HG03060 (cell line): Measurements from ENCODE around the gene REX1BD.
A peak's percentile ranks its signal among the peaks of the same experiment; 100 is the strongest.

Experiments
- ATAC-seq: cut with Tn5 transposase; IDR thresholded peaks from one replicate; pipeline ENCODE4 v1.9.1; 2021; ENCODE audit warnings: low read depth, moderate number of reproducible peaks; ENCODE audit not compliant: unreplicated experiment

The REX1BD gene

DNA sequence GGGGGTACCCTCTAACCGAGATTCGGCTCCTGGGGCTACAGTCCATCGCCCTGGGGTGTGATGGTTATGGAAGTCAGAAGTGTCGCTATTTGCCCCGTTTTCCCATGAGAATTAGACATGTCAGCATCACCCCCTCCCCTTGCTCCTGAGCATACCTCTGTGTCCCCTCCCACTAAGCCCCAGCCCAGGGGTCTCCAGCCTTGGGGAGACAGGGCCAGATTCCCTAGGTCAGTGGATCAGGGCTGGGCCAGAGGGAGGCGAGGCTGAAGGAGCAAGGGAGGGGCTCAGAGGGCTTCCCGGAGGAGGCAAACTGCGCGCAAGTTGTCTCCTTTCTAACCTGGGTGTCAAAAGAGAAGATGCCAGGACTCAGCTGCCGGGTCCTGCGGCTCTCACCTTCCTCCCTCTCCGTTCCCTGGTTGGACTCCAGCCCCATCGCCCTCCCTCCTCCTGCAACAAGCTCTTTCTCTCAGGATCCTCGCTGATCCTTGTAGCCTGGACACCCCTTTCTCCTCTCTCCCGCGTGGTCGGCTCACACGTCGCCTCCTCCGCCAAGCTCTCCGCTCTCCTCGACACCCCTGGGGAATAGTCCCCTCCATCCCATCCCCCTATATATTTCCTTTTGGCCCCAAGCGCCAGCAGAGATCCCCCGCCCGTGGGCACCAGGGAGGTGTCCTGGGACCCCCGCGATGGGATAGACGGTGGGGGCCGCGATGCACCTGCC lies 23.6 kb downstream of the REX1BD start:
- ATAC-seq: no peak

GRCh38 chr19:18612772-18613588 lies 24.4 kb downstream of the REX1BD start, which contains the start of gene TMEM59L:
Gene TMEM59L (plus strand): TSS chr19:18612870. CDS start chr19:18612959, 89 bp downstream.
- no peak for ATAC-seq

DNA sequence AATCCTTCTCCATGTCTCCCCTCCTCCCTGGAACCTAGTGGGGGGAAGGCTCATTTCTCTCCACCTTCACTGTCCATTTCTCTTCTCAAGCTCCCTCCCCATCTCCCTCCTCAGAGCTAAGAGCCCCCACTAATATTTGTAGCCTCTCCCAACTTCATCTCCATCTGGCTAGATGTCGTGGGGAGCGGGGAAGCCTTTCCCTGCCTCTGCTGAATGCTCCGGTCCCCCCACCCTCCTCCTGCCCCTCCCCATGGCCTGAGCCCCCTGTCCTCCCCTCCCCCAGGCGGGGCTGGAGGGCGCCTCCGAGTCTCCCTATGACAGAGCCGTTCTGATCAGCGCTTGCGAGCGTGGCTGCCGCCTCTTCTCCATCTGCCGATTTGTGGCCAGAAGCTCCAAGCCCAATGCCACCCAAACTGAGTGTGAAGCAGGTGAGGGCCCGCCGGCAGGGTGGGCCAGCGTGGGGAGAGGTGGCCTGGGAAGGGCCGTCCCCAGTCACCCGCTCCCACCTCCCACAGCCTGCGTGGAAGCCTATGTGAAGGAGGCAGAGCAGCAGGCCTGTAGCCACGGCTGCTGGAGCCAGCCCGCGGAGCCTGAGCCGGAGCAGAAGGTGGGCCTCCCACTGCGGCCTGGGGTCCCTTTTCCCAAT lies 25.1 kb downstream of the REX1BD start:
- no peak for ATAC-seq

GRCh38 chr19:18616023-18616422 lies 27.4 kb downstream of the REX1BD start:
- no peak for ATAC-seq

- no peak for ATAC-seq
Measured at GRCh38 chr19:18617562-18617961, 29.0 kb downstream of the REX1BD start.

DNA sequence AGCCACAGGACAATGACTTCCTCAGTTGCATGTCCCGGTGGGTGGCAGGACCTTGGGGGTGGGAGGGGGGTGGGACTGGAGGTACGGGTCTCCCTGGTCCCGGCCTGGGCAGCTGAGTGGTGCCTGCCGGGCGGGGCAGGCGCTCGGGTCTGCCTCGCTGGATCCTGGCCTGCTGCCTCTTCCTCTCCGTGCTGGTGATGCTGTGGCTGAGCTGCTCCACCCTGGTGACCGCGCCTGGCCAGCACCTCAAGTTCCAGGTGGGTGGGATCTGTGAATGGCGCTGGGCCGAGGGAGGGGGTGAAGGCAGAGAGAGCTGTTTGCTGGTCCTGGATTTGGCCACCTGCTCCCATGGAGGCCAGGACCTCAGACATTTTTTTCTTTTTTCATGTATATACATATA lies 29.6 kb downstream of the REX1BD start:
- ATAC-seq: no peak

GRCh38 chr19:18620311-18620710 lies 31.7 kb downstream of the REX1BD start:
- ATAC-seq: no peak

- ATAC-seq: no peak
Measured at GRCh38 chr19:18620902-18621301, 32.3 kb downstream of the REX1BD start.

DNA sequence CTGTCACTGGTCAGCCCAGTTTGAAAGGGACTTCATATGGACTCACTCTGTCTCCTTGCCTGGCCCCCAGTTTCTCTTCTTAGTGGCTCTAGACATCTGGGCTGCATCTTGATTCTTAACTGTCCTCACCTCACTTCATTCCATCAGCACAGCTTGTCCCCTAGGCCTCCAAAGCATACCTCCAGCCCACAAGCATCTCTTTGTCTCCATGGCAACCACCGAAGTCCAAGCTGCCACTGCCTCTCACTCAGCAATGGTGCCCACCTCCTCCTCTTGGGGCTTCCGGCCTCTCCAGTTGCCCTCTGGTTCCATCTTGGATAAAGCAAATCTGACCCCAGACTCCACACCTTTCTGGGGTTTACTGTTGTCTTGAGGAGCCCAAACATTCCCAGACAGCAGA lies 38.3 kb downstream of the REX1BD start:
- no peak for ATAC-seq

GRCh38 chr19:18629166-18630088 lies 40.8 kb downstream of the REX1BD start:
- no peak for ATAC-seq

- no peak for ATAC-seq
Measured at GRCh38 chr19:18633321-18633720, 44.7 kb downstream of the REX1BD start.

DNA sequence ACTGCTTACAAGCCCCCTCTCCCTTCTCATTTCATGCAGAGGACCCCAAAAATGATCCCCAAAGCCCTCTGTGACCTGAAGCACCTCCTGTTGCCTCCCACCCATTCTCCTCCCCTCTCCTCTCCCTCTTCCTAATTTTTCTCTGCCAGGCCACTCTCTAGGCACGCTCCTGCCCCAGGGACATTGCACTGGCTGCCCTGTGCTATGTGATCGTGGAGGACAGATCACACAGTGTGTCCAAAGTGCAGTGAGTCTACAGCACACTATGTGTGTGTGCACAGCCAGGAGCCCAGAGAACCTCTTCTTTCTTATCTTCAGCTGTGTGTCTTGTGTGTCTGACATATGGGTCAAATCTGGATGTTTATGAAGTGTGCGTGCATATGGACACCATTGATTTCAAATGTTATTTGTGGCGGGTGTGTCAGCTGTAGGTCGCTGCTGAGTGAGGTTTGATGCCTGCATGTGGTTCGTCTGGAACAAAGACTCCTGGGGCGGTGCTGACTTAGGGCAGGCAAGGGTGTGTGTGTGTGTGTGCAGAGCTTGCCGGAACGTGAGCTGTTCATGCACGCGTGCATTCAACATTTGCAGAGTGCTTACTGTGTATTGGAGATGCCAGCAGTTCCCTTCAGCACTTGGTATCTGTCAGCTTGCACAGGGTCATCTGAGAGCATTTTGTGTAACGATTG lies 46.2 kb downstream of the REX1BD start:
- ATAC-seq: no peak

DNA sequence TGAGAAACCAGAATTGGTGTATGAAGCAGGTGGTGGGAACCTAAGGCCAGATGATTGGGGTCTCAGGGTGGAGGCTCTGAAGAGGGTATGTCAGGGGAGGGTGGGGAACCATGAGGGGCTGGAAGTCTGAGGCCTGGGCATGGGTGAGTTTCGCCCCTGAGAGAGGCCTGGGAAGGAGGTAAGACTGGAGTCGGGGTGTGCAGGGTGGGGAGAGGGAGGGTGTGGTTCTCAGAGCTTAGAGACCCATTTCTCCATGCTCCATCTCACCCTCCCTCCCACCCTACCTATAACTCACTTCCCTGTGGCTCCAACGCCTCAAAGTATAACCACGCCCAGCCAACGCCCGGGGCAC lies 47.2 kb downstream of the REX1BD start:
- no peak for ATAC-seq

DNA sequence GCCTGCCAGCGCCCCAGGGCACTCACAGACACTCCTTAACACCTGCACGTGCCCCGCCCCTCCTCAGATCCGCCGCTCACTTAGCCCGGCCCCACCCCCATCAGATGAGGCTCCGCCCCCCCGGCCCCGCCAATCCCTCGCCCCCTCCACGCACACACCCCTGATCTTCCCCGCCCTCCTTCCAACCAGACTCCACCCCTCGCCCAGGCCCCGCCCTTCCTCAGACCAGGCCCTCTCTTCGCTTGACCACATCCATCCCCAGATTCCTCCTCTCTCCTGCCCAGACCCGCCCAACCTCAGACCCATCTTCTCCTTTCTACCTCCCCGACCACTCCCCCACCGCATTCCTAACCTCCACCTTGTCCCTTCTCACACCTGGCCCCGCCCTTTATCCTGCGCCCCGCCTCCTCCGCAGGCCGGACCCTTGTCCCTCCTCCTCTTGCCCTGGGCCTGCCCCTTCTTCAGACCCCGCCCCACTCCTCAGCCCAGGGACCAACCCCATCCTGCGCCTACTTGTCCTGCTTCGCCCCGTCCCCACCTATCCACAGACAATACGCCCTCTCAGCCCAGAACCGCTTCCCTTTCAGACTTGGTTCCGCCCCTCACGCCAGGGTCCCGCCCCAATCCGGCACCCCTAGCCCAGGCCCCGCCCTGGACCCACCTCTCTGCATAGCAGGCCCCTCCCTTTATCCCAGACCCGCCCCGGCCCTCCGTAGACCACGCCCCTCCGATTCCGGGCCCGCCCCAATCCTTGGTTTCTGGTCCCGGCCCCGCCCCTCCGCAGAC lies 47.8 kb downstream of the REX1BD start:
- peak; percentile 66 for ATAC-seq

DNA sequence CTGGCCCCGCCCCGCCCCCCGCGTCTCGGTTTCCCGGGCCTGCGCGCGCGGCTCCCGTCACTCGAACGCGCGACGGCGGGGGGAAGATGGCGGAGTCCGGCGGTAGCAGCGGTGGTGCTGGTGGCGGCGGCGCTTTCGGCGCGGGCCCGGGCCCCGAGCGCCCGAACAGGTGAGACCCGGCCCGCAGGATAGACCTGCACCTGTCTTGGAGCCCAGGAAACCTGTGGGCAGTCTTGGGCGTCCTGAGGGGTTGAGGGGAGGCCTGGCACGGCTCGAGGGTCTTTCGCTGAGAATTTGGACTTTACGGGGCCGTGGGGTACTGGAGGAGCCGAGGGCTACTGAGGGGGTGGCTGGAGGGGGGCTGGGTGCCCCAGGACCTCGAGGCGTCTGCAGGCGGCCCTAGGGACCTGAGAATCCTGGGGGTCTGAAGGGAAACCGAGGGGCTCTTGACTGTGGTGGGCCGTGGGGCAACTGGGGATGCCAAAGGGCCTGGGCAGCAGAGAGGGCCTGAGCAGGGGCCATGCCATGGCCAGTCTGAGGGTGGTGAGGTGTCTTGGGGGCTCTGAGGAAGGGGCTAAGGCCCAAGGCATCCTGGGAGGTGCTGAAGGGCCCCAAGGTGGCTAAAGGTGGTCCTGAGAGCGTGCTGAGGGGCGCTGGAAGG lies 48.5 kb downstream of the REX1BD start, which contains the start of gene KLHL26:
Gene KLHL26 (plus strand): TSS at position 60 of the 661 bp plus-strand sequence. CDS start 27 bp downstream, at position 87.
- no peak for ATAC-seq

DNA sequence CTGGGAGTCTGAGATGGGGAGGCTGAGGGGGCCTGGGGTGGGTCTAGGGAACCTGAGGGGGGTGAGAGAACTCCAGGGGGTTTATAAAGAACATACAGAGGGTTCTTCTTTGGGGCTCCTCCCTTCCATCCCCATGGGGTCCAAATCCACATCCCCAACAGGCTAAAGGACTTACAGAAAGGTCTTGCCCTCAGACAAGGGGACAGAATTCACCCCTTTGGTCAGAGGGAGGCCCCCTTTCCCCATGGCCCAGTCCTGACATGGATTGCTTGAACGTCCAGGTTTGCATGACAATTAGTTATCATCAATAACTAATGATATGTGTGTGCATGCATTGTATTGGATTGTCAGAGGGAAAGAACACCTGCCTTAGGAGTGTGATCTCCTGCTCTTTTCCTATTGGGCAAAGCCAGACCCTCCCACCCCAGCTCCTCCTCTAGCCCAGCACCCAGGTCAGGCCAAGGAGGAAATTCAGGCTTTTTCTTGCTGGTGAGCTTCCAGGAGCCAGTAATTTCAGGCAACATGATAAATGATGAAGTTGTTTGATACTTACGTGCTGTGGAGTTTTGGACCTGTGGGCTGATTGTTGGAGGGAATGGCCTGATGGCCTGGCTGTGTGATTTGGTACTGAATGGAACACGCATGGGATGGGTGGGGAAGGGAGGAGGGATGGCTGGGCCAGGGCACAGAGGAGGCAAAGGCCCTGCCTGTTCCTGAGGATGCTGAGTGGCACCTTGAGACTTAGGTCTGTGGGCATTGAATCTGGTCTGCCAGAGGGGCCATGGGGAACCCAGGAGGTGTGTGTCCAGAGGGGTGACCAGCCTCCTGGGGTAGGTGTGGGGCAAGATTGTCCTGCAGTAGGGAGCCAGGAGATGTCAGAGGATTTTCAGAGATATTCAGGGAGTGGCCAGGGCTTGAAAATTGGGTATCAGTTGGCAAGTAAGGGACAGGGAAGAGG lies 49.4 kb downstream of the REX1BD start:
- ATAC-seq: no peak

GRCh38 chr19:18639706-18640243 lies 51.2 kb downstream of the REX1BD start:
- ATAC-seq: no peak
